ENCODE measurements around the gene TNNC2.

DNA sequence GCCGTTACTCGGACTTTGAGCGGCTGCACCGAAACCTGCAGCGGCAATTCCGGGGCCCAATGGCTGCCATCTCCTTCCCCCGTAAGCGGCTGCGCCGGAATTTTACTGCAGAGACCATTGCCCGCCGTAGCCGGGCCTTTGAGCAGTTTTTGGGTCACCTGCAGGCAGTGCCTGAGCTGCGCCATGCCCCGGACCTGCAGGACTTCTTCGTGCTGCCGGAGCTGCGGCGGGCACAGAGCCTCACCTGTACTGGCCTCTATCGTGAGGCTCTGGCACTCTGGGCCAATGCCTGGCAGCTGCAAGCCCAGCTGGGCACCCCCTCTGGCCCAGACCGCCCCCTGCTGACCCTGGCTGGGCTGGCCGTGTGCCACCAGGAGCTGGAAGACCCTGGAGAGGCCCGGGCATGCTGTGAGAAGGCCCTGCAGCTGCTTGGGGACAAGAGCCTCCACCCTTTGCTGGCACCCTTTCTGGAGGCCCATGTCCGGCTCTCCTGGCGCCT, 13.6 kb upstream of the TNNC2 start:
- TF ChIP-seq, protein P1, sequence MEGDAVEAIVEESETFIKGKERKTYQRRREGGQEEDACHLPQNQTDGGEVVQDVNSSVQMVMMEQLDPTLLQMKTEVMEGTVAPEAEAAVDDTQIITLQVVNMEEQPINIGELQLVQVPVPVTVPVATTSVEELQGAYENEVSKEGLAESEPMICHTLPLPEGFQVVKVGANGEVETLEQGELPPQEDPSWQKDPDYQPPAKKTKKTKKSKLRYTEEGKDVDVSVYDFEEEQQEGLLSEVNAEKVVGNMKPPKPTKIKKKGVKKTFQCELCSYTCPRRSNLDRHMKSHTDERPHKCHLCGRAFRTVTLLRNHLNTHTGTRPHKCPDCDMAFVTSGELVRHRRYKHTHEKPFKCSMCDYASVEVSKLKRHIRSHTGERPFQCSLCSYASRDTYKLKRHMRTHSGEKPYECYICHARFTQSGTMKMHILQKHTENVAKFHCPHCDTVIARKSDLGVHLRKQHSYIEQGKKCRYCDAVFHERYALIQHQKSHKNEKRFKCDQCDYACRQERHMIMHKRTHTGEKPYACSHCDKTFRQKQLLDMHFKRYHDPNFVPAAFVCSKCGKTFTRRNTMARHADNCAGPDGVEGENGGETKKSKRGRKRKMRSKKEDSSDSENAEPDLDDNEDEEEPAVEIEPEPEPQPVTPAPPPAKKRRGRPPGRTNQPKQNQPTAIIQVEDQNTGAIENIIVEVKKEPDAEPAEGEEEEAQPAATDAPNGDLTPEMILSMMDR (IDR thresholded peaks at IDR 0.05; ENCODE audit: low read depth, low read length), result no peak
- TF ChIP-seq POLR2A (IDR thresholded peaks at IDR 0.05; ENCODE audit: extremely low read depth, insufficient read length), result no peak
- TF ChIP-seq, protein P2, sequence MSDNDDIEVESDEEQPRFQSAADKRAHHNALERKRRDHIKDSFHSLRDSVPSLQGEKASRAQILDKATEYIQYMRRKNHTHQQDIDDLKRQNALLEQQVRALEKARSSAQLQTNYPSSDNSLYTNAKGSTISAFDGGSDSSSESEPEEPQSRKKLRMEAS (IDR thresholded peaks at IDR 0.05; ENCODE audit: low read depth, low read length), result no peak
